ENCODE measurements around the gene COA8.

COA8 gene

DNA sequence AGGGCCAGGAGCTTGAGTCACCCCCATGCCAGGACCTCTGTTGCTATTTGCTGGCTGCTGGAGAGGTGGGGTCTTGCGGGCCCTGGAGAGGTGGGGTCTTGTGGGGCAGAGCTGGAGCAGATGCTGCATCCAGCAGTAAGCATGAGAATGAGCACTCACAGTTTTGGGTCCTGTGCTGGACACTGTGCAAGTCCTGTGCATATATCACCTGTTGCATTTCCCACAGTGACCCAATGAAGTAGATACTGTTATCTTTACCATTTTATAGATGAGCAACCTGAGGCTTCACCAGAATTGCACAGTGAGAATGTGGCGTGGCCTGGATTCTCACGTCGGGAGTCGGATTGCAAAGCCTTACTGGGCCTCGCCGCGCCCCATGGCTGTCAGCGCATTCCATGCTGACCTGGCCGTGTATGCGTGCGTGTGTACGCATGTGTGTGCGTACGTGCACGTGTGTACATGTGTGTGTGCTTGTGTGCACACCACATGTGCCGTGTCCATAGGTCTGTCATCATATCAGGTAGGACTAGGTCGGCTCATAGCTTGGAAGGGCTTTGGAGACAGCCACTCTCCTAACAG is 12.0 kb downstream of the COA8 start:
- TF ChIP-seq TAF1 (IDR thresholded peaks at IDR 0.05; ENCODE audit: borderline replicate concordance, low read depth, low read length): no peak
- DNase-seq (ENCODE audit: insufficient read length): no peak
- FAIRE-seq: no peak

- no peak for TF ChIP-seq POLR2AphosphoS5 (IDR thresholded peaks at IDR 0.05; ENCODE audit: low read depth, low read length)
- no peak for TF ChIP-seq POLR2A (IDR thresholded peaks at IDR 0.05; ENCODE audit: low read depth, low read length)
- TF ChIP-seq TAF1 (IDR thresholded peaks at IDR 0.05; ENCODE audit: borderline replicate concordance, low read depth, low read length): no peak
- no peak for DNase-seq (ENCODE audit: insufficient read length)
- no peak for FAIRE-seq
Measured at GRCh38 chr14:103576371-103577024, 13.7 kb downstream of the COA8 start.

DNA sequence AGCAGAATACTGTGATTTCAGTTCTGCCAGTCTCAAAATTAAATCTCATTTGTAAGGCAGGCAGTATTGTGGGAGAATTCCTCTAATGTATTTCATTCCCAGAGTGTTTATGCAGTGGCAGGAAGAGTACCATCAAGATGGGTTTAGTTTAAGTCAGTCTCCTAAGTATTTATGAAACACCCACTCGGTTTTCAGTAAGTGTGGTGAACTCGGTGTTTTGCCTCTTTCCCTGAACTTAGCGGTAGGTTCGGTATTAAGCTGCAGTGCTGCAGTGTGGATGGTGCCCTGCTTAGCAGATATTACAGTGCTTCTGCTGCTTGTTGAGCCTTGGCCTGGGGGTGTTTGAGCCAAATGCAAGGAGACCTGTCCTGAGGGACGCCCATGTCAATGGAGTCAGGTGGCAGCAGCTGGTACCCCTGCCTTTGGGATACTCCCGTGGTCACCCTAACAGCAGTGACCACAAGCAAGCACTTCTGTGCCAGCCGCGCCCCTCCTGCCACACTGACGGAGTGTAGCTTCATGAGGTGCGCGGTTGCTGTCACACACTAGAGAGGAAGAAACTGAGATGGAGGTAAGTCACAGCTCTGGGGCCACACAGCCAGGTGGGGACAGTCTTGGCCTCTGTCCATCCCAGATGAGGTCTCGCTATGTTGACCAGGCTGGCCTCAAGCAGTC is 15.8 kb downstream of the COA8 start:
- DNase-seq (ENCODE audit: insufficient read length): no peak
- FAIRE-seq: no peak
- TF ChIP-seq TAF1 (IDR thresholded peaks at IDR 0.05; ENCODE audit: borderline replicate concordance, low read depth, low read length): no peak
- no peak for TF ChIP-seq POLR2A (IDR thresholded peaks at IDR 0.05; ENCODE audit: low read depth, low read length)
- TF ChIP-seq POLR2AphosphoS5 (IDR thresholded peaks at IDR 0.05; ENCODE audit: low read depth, low read length): no peak

DNA sequence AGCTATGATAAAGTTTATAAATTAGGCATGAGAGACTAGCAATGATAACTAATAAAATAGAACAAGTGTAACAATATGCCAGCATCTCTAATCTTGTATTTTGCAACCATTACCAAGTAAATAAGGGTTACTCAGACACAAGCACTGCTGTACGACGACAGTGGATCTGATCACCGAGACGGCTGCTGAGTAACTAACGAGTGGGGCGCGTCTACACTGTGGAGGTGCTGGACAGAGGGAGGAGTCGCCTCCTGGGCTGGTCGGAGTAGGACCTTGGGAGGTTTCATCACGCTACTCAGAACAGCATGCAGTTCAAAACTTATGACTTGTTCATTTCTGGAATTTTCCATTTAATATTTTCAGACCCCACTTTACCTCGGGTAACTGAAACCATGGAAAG is 18.4 kb downstream of the COA8 start:
- FAIRE-seq (no peak), DNase-seq (ENCODE audit: insufficient read length) (no peak)
- no peak for TF ChIP-seq TAF1 (IDR thresholded peaks at IDR 0.05; ENCODE audit: borderline replicate concordance, low read depth, low read length)
- no peak for TF ChIP-seq POLR2AphosphoS5 (IDR thresholded peaks at IDR 0.05; ENCODE audit: low read depth, low read length)
- TF ChIP-seq POLR2A (IDR thresholded peaks at IDR 0.05; ENCODE audit: low read depth, low read length): no peak

DNA sequence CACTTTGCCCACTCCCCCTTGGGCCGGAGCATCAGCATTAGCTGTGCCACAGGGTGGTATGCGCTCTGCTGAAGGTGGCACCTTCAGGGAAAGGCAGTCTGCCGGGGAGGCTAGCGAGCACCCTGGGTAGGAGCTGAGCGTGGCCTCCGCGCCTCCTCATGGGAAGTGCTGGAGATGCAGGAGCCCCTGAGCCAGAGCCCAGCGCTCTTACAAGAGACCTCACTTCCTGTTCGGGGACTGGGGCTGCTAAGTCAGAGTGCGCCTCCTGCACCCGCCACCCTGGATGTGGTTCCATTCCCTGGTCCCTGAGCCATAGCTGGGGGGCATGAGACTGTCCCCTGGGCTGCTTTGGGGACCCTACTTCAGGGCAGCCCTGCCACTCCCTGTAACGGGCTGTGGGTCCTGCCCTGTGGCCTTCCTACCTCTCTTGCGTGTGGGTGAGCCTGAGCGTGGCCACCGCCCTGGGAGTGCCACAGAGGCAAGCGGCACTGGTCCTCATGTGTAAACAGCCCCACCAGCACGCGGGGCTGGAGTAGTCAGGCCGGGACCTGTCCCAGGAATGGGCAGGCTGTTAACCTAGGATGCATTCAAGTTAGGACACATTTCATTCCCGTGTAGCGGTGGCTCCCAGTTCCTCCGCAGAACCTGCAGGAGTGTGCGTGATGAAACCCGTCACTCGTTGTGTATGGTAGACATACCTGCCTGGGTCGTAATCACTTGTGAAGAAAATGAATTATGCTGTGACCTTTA is 19.4 kb downstream of the COA8 start:
- TF ChIP-seq TAF1 (IDR thresholded peaks at IDR 0.05; ENCODE audit: borderline replicate concordance, low read depth, low read length) (no peak), POLR2AphosphoS5 (IDR thresholded peaks at IDR 0.05; ENCODE audit: low read depth, low read length) (no peak), POLR2A (IDR thresholded peaks at IDR 0.05; ENCODE audit: low read depth, low read length) (no peak)
- DNase-seq (ENCODE audit: insufficient read length) (no peak), FAIRE-seq (no peak)

DNA sequence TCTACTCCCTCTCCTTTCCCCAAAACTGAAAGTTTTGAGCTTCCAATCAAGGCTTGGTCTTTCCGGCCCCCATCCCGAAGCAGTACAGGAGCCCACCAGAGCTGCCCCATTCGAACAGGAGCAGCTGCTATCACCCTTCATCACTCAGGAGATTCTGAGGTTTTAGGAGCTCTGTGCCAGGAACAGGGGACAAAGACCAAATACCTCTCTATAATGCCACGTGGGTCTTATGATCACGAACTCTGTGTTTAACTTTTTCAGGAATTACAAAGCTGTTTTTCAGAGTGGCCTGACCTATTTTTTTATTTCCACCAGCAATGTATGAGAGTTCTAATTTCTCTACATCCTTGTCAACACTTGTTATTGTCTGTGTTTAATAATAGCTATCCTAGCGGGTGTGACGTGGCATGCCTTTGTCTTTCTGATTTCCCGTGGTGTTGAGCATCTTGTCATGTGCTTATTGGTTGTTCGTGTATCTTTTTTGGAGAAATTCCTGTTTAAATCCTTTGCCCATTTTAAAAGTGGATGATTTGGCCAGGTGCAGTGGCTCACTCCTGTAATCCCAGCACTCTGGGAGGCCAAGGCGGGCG is 21.7 kb downstream of the COA8 start:
- FAIRE-seq (no peak), DNase-seq (ENCODE audit: insufficient read length) (no peak)
- no peak for TF ChIP-seq POLR2AphosphoS5 (IDR thresholded peaks at IDR 0.05; ENCODE audit: low read depth, low read length)
- no peak for TF ChIP-seq POLR2A (IDR thresholded peaks at IDR 0.05; ENCODE audit: low read depth, low read length)
- TF ChIP-seq TAF1 (IDR thresholded peaks at IDR 0.05; ENCODE audit: borderline replicate concordance, low read depth, low read length): no peak

GRCh38 chr14:103593577-103593976 is 30.8 kb downstream of the COA8 start:
- TF ChIP-seq POLR2A (IDR thresholded peaks at IDR 0.05; ENCODE audit: low read depth, low read length): no peak
- no peak for TF ChIP-seq POLR2AphosphoS5 (IDR thresholded peaks at IDR 0.05; ENCODE audit: low read depth, low read length)
- TF ChIP-seq TAF1 (IDR thresholded peaks at IDR 0.05; ENCODE audit: borderline replicate concordance, low read depth, low read length): no peak
- peak; percentile 58 for DNase-seq (ENCODE audit: insufficient read length)

GRCh38 chr14:103594265-103594664 is 31.5 kb downstream of the COA8 start:
- DNase-seq (ENCODE audit: insufficient read length): no peak
- TF ChIP-seq POLR2A (IDR thresholded peaks at IDR 0.05; ENCODE audit: low read depth, low read length): no peak
- no peak for TF ChIP-seq POLR2AphosphoS5 (IDR thresholded peaks at IDR 0.05; ENCODE audit: low read depth, low read length)
- no peak for TF ChIP-seq TAF1 (IDR thresholded peaks at IDR 0.05; ENCODE audit: borderline replicate concordance, low read depth, low read length)
- FAIRE-seq: no peak

More at GRCh38 chr14:103593577-103593976, 30.8 kb downstream of the COA8 start:
- peak; percentile 88 for FAIRE-seq

DNA sequence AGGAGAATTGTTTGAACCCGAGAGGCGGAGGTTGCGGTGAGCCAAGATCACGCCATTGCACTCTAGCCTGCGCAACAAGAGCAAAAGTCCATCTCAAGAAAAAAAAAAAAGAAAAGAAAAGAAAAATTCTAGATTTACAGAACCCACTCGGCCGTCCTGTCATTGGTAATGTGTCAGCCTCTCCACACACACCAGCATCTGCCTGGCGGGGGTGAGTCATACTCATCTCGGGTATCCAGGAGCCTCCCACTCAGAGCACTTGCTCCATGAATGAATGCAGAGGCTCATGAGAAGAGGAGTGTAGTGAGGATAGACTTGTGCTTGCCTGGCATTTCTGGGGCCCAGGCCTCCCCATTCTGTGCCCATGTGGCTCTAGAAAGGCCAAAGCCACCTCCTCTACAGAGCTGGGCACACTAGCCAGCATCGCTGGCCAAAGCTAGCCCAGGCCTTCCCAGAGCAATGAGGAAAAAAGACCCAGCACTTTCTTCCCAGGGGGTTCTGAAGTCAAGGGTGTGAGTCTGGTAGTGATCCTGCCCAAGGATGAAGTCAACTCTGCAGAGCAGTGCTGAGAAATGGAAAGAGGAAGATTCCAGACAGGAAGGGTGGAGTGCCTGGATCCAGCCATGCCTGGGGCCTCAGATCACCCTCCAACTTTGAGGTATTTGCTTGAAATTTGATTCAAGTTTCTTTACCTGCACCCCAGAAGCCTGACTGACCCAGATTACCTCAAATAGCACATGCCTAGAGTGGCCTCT is 35.0 kb downstream of the COA8 start:
- TF ChIP-seq POLR2A (IDR thresholded peaks at IDR 0.05; ENCODE audit: low read depth, low read length) (no peak), TAF1 (IDR thresholded peaks at IDR 0.05; ENCODE audit: borderline replicate concordance, low read depth, low read length) (no peak), POLR2AphosphoS5 (IDR thresholded peaks at IDR 0.05; ENCODE audit: low read depth, low read length) (no peak)
- FAIRE-seq: no peak

GRCh38 chr14:103600503-103600902 is 37.7 kb downstream of the COA8 start:
- no peak for DNase-seq (ENCODE audit: insufficient read length)
- TF ChIP-seq POLR2A (IDR thresholded peaks at IDR 0.05; ENCODE audit: low read depth, low read length) (no peak), TAF1 (IDR thresholded peaks at IDR 0.05; ENCODE audit: borderline replicate concordance, low read depth, low read length) (no peak), POLR2AphosphoS5 (IDR thresholded peaks at IDR 0.05; ENCODE audit: low read depth, low read length) (no peak)
- no peak for FAIRE-seq

More for the DNA sequence above, 35.0 kb downstream of the COA8 start:
- no peak for DNase-seq (ENCODE audit: insufficient read length)
